Tibial artery (tissue), 4 donors: ENCODE data around the gene NID1.

Experiments used
- DNase-seq, 2 donors: peaks; one replicate each; pipeline ENCODE4 v3.0.0-alpha.2; 2019
- H3K27ac ChIP-seq, 2 donors: fragments of 200-600 bp; sonication (generic) in 1 of 2; 1 replicate in 1 of 2; 2 replicates in 1 of 2; pipeline ENCODE4 v1.5.1; 2018 to 2019; ENCODE audit warnings: mild to moderate bottlenecking in 1 of 2
- H3K27me3 ChIP-seq, 2 donors: fragments of 200-600 bp; sonication (generic) in 1 of 2; one replicate each; pipeline versions ENCODE4 v1.5.1 to v1.6.0; 2016 to 2019
- H3K36me3 ChIP-seq, 3 donors: fragments of 200-600 bp; sonication (generic) in 2 of 3; one replicate each; pipeline ENCODE4 v1.5.1; 2016 to 2019; ENCODE audit warnings: mild to moderate bottlenecking in 2 of 3
- H3K4me1 ChIP-seq, 4 donors: fragments of 200-600 bp; sonication (generic) in 2 of 4; 1 replicate in 3 of 4; 2 replicates in 1 of 4; pipeline ENCODE4 v1.5.1; 2016 to 2019
- H3K4me3 ChIP-seq, 2 donors: fragments of 200-600 bp; sonication (generic) in 1 of 2; 1 replicate in 1 of 2; 2 replicates in 1 of 2; pipeline ENCODE4 v1.5.1; 2018 to 2019; ENCODE audit warnings: mild to moderate bottlenecking in 2 of 2
- H3K9me3 ChIP-seq, 3 donors: fragments of 200-600 bp; sonication (generic) in 1 of 3; one replicate each; pipeline ENCODE4 v1.5.1; 2016 to 2019
- CTCF ChIP-seq, 2 experiments: fragments of 200-600 bp in 1 of 2; fragments of 450-650 bp in 1 of 2; IDR thresholded peaks; one replicate each; pipeline ENCODE4 v1.5.1; 2017 to 2019; ENCODE audit warnings: antibody characterized with exemption in 2 of 2, mild to moderate bottlenecking in 1 of 2, moderate library complexity in 1 of 2
- intact Hi-C: fragments of 100-400 bp; cut with DNase I; formaldehyde crosslinking; loops from one replicate; pipeline ENCODE4 v1.15.0; 2023; ENCODE audit warnings: low total_unique reads

NID1 gene

DNA sequence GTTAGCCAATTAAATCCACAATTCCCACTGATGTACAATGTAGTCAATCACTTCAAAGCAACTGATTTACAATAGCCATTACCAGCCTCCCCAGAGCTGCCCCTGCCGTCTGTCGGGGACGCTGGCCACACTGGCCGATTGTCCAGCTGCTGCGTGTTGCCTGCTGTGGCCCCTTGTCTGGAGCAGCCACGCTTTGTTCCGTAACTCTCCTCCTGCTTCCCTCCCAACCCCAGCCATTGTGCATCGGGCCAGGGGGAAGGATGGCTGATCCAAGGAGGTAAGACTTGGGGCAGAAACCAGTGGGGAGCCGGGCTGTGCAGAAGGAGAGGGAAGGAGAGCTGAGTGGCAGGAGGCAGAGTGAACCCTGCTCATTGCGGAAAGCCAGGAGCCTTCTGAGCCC, 114.6 kb downstream of the NID1 start:
- Histone ChIP-seq H3K27me3 (no peaks in the 10 kb centered on the region), H3K36me3 (no peaks in the 10 kb centered on the region), H3K9me3 (no peaks in the 10 kb centered on the region), H3K4me1 (peaks cover 0 to 10% (median 0%) of the 10 kb centered on the region in 4 donors), H3K27ac (no peak overlapping the region), H3K4me3 (no peak overlapping the region)
- intact Hi-C loops, result no loop called here
- TF ChIP-seq CTCF (IDR thresholded peaks at IDR 0.05), result no peak
- DNase-seq, result no peak

DNA sequence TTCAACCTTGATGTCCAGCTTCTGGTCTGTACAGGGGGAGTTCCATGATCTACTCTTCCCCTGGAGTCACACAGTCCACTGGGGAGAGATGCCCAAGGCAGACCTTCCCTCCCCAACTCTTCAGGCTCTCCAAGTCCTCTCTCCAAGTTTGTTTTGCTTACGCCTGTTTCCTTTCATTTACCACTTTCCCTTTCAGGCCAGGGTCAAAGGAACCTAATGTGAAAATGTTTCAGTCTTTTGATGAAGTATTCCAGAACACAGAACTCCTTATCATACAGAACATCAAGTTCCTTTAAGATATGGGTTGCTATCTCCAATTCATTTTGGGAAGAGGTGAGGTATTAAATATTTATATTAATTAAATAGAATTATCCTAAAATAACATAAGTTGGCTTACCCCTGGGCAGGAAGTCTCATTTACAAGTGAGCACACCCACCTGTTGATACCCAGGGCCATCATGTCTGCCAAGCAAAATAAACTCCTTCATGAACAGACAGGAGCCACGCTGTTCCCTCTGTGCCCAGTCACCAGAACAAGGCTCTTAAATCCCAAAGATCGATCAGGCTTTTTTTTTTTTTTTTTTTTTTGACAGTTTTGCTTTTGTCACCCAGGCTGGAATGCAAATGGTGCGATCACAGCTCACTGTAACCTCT, 116.0 kb downstream of the NID1 start:
- DNase-seq, result peak in 1 of 2 donors; percentile 10
- H3K27ac ChIP-seq, result no peak overlapping the region
- no peaks in the 10 kb centered on the region for H3K9me3 ChIP-seq
- no peaks in the 10 kb centered on the region for H3K27me3 ChIP-seq
- no peak overlapping the region for H3K4me3 ChIP-seq
- H3K4me1 ChIP-seq, result peaks cover 0 to 7% (median 0%) of the 10 kb centered on the region in 4 donors
- intact Hi-C loops, result no loop called here
- TF ChIP-seq CTCF (IDR thresholded peaks at IDR 0.05), result no peak
- no peaks in the 10 kb centered on the region for H3K36me3 ChIP-seq

GRCh38 chr1:235947989-235948388, 116.9 kb downstream of the NID1 start:
- no peak for TF ChIP-seq CTCF (IDR thresholded peaks at IDR 0.05)
- Histone ChIP-seq H3K4me1 (no peaks in the 10 kb centered on the region), H3K27ac (no peak overlapping the region), H3K4me3 (no peak overlapping the region), H3K9me3 (no peaks in the 10 kb centered on the region), H3K27me3 (no peaks in the 10 kb centered on the region), H3K36me3 (no peaks in the 10 kb centered on the region)
- intact Hi-C loops, result no loop called here
- no peak for DNase-seq

- no peak for DNase-seq
- H3K4me3 ChIP-seq, result no peak overlapping the region
Measured at GRCh38 chr1:235946571-235946981, 118.3 kb downstream of the NID1 start.

DNA sequence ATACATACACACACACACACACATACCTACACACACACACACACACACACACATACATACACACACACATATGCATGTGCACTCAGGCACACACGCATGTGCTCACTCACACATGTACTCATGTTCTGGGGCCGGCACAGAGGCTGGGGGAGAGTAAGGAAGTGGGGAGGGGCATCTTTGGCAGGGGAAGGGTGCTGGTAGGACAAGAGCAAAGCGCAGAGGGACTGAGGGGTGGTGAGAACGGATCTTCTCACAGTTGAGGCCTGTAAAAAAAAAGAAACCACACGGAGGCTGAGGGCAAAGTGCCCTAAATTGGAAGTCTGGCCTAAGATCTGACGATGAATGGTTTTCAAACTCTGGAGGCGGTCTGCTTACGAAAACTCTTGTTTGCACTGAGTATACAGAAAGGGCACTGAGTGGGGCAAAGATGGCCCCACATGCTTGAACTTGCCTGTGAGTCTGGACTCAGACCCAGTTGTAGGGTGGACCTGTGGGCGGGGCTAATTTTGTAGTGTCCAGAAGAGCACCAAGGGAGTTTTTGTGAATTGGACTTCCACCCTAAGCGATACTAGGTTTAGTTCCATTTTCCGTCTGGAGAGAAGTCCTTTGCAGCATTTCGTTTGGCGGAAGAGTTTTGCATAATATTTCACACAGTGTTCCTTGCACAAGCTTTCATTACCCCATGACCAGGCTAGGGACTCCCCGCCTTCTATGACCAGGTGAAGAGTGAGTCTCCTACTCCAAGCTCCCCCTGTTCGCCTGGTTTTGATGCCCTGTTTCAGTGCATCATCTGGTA, 118.9 kb downstream of the NID1 start:
- no peaks in the 10 kb centered on the region for H3K36me3 ChIP-seq
- no peak overlapping the region for H3K27ac ChIP-seq
- H3K4me1 ChIP-seq, result no peaks in the 10 kb centered on the region
- DNase-seq, result peak in 1 of 2 donors; percentile 49
- intact Hi-C loops, result no loop called here
- no peak for TF ChIP-seq CTCF (IDR thresholded peaks at IDR 0.05)
- no peaks in the 10 kb centered on the region for H3K9me3 ChIP-seq
- H3K4me3 ChIP-seq, result no peak overlapping the region
- H3K27me3 ChIP-seq, result no peaks in the 10 kb centered on the region

More at GRCh38 chr1:235946571-235946981, 118.3 kb downstream of the NID1 start:
- Histone ChIP-seq H3K27ac (no peak overlapping the region), H3K36me3 (no peaks in the 10 kb centered on the region), H3K4me1 (no peaks in the 10 kb centered on the region), H3K27me3 (no peaks in the 10 kb centered on the region), H3K9me3 (no peaks in the 10 kb centered on the region)
- intact Hi-C loops, result no loop called here
- peak; percentile 12 to 26 for TF ChIP-seq CTCF (IDR thresholded peaks at IDR 0.05)
